Head of caudate nucleus (tissue), 42 donors: ENCODE data around the gene ZNF500.
A peak's percentile ranks its signal among the peaks of the same experiment; 100 is the strongest.

Experiments used
- DNase-seq, 42 donors: peaks; one replicate each; pipeline versions ENCODE4 v3.0.0 to v3.0.0-alpha.2; 2020 to 2021; ENCODE audit warnings: mixed read lengths in 7 of 42
- intact Hi-C: fragments of 100-400 bp; cut with DNase I; formaldehyde crosslinking; loops from one replicate; pipeline ENCODE4 v1.15.0; 2022

ZNF500 gene

DNA sequence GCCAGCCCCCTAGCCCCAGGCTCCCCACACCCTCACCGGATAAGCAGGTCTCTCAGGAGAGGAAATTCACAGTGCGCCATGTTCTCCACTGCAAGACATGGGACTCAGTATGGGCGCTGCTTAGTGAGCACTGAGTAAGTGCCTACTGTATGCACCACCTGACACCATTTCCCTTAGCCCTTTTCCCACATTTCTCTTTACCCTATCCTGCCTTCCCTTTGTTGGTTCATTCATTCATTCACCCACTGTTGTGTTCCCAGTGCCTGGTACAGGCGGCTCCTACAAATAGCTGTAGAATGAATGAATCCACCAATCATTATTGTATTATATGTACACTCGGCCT, 11.1 kb upstream of the ZNF500 start:
- intact Hi-C loops: no loop called here

DNA sequence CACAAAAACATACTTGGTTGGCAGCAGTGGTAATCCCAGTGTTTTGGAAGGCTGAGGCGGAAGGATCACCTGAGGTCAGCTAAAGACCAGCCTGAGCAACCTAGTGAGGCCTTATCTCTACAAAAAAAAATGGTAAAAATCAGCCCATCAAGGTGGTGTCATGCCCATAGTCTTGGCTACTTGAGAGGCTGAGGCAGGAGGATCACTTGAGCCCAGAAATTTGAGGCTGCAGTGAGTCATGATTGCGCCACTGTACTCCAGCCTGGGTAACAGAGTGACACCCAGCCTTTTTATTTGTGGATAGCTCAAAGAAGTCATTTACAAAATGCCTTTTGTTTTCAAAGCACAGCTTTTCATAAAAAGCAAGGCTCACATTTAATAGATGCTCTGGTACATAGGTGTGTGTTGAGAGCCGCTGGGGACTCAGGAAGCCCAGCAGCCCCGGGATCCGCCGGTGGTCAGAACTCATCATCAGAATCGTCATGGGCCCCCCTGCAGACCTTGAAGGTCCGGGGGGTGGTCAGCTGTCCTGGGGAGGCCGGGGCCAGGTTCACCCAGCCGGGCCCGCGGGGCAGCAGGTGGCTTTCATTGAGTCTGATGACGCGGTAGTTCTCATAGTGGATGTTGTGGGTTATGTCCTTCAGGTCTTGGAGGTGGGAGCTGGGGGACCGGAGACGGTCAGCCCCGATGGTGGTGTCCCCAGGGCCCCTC, 10.5 kb upstream of the ZNF500 start:
- DNase-seq: no peak
- intact Hi-C loops: no loop called here

More for the DNA sequence above, 11.1 kb upstream of the ZNF500 start:
- no peak for DNase-seq

GRCh38 chr16:4776141-4776705, 9.3 kb upstream of the ZNF500 start:
- intact Hi-C loops: no loop called here

DNA sequence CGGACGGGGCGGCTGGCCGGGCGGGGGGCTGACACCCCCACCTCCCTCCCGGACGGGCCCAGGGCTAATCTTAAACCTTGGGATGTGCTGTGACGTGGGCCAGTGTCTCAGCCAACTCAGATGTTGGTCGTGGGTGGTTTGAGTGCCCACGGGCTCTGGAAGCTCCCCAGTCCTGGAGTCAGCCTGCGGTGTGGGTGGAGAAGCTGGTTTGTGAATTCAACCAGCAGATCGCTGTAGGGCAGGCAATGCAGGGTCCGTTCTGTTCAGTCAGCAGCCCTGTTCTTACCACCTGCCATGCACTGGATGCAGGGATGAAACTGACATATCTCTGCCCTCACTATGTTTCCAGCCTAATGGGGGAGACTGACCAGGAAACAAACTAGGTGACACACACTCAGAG, 8.0 kb upstream of the ZNF500 start:
- DNase-seq: no peak
- intact Hi-C loops: no loop called here

More at GRCh38 chr16:4776141-4776705, 9.3 kb upstream of the ZNF500 start:
- no peak for DNase-seq

DNA sequence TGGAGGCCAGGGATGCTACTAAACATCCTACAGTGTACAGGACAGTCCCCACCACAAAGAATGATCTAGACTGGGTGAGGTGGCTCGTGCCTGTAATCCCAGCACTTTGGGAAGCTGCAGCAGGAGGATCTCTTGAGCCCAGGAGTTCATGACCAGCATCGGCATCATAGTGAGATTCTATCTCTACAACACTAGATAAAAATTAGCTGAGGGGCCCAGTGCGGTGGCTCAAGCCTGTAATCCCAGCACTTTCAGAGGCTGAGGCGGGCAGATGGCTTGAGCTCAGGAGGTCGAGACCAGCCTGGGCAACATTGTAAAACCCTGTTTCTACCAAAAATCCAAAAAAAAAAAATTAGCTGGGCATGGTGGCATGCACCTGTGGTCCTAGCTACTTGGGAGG, 5.4 kb upstream of the ZNF500 start:
- intact Hi-C loops: no loop called here
- no peak for DNase-seq

DNA sequence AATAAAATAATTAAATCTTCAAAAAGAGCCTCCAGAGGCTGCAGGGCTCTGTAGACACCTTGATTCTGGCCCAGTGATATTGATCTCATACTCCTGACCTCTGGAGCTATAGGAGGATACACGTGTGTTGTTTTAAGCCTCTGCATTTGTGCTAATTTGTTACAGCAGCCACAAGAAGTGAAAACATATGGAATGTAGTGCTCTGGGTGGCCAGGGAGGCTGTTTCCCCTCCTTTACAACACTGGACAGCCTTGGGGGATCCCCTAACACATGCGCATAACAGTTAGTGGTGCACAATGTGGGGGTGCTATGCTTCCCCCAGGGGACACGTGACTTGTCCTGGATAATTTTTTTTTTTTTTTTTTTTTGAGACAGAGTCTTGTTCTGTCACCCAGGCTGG, 4.7 kb upstream of the ZNF500 start:
- DNase-seq: no peak
- intact Hi-C loops: no loop called here

GRCh38 chr16:4769306-4769638, 2.3 kb upstream of the ZNF500 start:
- intact Hi-C loops: loop anchor here (5.0 kb wide), 2 partner anchors 33 to 78 kb away; partner anchors contain the start of genes GLYR1, ROGDI and UBN1
- no peak for DNase-seq

- peak; percentile 95 to 100 (median 98) for DNase-seq
- intact Hi-C loops: loop anchor here (5.0 kb wide), 2 partner anchors 34 to 79 kb away; partner anchors contain the start of genes GLYR1, ROGDI and UBN1
Measured at GRCh38 chr16:4768549-4769305, 1.8 kb upstream of the ZNF500 start.

- DNase-seq: peak in 2 of 42 donors; percentile 15 to 29
- intact Hi-C loops: loop anchor here (5.0 kb wide), 2 partner anchors 34 to 79 kb away; partner anchors contain the start of genes GLYR1, ROGDI and UBN1
Measured at GRCh38 chr16:4767872-4768548, 1.0 kb upstream of the ZNF500 start.

DNA sequence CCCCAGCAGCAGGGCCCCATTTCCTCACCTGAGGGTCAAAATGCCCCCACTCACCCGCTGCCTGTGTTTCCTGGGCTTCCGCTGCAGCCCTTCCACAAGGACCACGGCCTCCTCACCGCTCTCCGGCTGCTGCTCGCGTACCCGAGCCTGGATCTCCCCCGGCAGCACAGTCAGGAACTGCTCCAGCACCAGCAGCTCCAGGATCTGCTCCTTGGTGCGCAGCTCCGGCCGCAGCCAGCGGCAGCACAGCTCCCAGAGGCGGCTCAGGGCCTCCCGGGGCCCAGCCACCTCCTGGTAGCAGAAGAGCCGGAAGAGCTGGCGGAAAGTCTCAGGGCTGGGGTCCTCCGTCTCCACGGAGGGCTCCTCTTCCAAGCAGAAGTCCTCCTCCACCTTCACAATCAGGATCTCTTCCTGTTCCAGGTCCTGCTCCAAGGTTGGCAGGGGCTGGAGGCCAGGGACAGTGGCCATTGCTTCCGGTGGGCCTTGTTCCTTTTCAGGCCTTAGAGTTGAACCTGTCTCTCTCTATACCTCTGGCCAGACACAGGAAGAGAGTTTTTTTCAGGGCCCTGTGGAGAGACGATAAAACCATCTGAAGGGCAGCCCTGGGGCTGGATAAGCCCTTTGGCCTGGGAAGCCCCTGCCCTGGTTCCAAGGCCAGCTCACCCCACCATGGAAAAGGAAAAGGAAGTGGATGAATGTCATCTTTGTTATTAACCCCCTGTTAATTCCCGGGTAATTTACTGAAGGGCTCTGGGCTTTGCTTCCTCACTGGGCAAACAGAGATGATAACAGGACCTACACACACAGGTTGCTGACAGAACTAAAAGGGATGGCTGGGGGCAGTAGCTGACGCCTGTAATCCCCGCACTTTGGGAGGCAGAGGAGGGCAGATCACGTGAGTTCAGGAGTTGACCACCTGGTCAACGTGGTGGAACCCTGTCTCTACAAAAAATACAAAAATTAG, 1.2 kb downstream of the ZNF500 start:
- intact Hi-C loops: loop anchor here (5.0 kb wide), 2 partner anchors 37 to 82 kb away; partner anchors contain the start of genes GLYR1, ROGDI and UBN1
- no peak for DNase-seq

GRCh38 chr16:4763791-4764190, 3.2 kb downstream of the ZNF500 start:
- DNase-seq: no peak
- intact Hi-C loops: no loop called here

DNA sequence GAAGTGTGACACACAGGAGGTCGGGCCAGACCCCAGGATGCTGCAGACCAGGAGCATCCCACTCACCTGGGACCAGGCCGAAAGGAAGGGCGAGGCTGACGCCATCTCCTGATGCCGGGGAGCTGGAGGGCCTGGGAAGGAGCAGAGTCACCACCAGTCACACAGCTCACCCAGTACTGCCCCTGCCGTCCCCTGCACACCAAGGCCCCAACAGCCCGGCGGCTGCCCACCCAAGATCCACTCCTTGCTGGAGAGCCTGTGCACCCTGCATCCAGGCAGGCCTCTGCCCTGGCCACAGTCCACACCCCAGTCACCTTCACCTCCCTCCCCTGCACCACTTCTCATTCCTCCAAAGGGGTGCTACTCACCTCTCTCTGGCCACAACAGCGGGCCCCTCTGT, 4.8 kb downstream of the ZNF500 start:
- no peak for DNase-seq
- intact Hi-C loops: no loop called here

DNA sequence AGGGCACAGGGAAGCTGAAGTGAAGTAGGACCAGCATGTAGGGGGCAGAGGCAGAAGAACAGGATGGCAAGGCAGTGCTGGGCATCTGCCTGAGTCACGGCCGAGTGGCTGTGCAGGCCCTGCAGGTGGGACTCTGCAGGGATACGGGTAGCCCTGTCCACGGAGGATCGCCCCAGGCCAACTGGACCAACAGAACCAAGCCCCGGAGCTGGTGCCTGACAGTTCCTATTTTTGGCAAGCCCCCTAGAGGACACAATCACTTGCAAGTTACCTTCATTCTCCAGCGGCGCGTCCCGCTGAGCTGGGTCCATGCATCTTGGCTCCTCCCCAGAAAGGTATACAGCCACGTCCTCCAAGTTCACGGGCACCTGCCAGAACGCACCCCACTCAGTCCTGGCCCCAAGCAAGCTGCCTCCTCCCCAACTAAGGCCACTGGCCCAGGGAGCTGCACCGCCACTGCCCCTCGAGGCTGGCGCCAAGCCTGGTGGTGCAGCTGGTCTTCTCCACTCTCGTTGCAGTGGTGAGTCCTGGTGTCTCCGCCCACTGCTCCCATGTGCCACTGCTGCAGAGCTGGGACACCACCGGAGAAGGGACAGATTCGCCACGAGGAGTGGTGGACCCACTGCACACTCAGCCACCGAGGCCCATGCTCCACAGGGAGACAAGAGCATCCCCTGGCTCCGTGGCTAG, 6.6 kb downstream of the ZNF500 start:
- intact Hi-C loops: no loop called here
- DNase-seq: no peak

DNA sequence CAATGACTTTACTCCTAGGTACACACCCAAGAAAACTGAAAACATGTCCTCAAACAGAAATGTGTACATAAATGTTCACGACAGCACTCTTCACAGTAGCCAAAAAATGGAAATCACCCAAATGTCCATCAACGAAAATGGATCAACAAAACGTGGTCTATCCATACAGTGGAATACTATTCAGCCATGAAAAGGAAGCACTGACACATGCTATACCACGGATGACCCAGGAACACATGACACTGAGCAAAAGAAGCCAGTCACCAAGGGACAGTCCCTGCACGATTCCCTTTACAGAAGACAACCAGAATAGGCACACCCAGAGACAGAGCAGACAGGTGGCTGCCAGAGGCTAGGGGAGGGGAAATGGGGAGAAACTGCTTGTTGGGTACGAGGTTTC, 11.3 kb downstream of the ZNF500 start:
- intact Hi-C loops: no loop called here
- no peak for DNase-seq

- intact Hi-C loops: no loop called here
- DNase-seq: no peak
Measured at GRCh38 chr16:4754865-4755264, 12.1 kb downstream of the ZNF500 start.

GRCh38 chr16:4753227-4753626, 13.7 kb downstream of the ZNF500 start:
- DNase-seq: no peak
- intact Hi-C loops: no loop called here

DNA sequence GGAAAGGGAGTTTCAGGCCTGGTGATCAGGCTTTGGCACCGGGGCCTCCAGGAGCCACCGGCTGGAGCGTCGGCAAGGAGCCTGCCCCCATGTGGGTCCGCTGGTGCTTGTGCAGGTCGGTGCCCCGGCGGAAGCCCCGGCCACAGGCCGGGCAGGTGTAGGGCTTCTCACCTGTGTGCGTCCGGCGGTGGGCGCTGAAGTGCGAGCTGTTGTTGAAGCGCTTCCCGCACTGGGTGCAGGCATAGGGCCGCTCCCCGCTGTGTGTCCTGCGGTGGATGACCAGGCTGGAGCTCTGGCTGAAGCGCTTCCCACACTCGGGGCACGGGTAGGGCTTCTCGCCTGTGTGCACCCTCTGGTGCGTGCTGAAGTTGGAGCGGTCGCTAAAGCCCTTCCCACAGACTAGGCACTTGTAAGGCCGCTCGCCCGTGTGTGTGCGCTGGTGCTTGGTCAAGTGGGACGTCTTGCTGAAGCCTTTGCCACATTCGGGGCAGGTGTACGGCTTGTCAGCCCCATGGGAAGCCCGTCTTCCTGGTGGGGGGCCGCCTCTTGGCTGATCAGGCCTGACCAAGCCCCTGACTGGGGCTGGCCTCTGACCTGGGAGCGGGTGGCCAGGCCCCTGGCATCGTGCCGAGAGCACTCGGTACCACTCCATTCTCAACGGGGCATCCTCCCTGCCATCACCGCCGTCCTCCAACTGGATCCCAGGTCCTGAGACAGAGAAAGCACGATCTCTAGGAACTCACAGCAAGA, 14.4 kb downstream of the ZNF500 start:
- no peak for DNase-seq
- intact Hi-C loops: no loop called here
